ENCODE data around the gene CUL7. TPM values are rescaled to one million over a fixed set of nuclear protein-coding genes. Genes with fewer than 3 reads are reported as not detected.

CUL7 gene
- total and polyA plus RNA-seq, 2 of the 8 experiments (the other 6 are each of a cell fraction or from before 2014, with no cell fraction given), result 10.8 to 15.0 TPM

GRCh38 chr6:43052225-43052841 lies 1.3 kb downstream of the CUL7 start (continued):
- TF ChIP-seq PHF8 (conservative IDR thresholded peaks at IDR 0.05; ENCODE audit: low read depth, low read length), result no peak
